ENCODE measurements around the gene KCNK18. TPM values are rescaled to one million over a fixed set of nuclear protein-coding genes. Genes with fewer than 3 reads are reported as not detected.
A peak's percentile ranks its signal among the peaks of the same experiment; 100 is the strongest.

Gene KCNK18
- total and polyA plus RNA-seq, 9 donors = not detected

DNA sequence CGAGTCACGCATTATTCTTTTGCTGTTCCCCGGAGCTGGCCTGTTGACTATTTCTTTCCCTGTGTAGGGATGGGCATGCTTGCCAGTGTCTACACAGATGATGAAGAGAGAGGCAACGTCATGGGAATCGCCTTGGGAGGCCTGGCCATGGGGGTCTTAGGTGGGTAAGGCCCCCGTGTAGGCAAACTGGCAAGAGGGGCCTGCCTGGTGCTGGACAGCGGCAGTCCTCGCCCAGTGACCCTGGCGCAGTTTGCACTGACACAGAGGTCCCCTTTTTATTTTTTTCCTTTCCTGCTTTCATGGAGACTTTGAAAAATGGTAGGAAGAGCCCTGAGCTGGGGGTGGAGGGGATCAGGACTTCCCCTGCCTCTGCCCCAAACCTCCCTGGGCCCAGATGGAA is 57.0 kb downstream of the KCNK18 start:
- Histone ChIP-seq H3K4me3 (no peak overlapping the region), H3K4me1 (ENCODE audit: insufficient read depth) (peaks cover 3% of the 10 kb centered on the region), H3K27ac (no peak overlapping the region), H3K36me3 (no peaks in the 10 kb centered on the region), H3K9me3 (no peaks in the 10 kb centered on the region), H3K27me3 (no peaks in the 10 kb centered on the region)
- intact Hi-C loops (cut with DNase I) = no loop called here
- 82 to 83% (median 83%) methylated on average over 9 of the region's 9 CpGs for WGBS, 3 donors
- TF ChIP-seq POLR2A (IDR thresholded peaks at IDR 0.05) = no peak
- TF ChIP-seq CTCF (IDR thresholded peaks at IDR 0.05) = no peak
- no peak for TF ChIP-seq EP300 (IDR thresholded peaks at IDR 0.05)
- no peak for DNase-seq

DNA sequence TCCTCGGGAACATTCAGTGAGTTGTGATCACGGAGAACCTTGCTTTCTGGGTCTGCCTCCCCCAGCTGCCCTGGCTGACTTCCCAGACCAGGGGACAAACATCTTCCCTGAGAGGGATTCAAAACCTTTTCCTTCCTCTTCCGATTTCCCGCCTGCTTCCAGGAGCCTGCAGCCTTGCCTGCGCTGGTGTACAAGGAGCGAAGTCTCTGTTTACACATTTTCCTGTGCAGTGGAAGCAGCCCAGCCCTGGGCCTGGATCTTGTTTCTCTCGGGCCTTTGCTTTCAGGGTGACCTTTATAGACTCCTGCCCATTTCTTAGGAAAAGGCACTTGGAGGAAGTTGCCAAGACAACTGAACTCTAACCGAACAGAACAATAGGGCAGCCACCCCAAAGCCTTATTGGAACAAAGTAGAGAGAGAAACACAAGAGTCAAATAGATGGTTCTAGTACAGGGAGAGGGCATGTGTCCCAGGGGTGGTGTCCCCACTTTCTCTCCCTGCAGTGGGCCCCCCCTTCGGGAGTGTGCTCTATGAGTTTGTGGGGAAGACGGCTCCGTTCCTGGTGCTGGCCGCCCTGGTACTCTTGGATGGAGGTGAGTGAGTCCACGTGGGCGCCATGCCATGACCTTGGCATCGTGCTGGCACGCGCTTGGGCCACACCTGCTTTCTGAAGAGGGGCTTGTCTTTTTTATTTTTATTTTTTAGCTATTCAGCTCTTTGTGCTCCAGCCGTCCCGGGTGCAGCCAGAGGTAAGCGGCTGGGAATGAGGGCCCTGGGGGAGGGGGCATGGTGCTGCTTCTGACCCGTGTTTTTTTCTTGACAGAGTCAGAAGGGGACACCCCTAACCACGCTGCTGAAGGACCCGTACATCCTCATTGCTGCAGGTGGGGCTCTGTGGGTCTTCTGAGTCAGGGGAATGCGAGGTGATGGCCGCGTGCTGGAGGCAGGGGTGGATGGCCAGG is 57.8 kb downstream of the KCNK18 start:
- 68 to 77% (median 69%) methylated on average over 26 of the region's 26 CpGs for WGBS, 3 donors
- no peak for TF ChIP-seq CTCF (IDR thresholded peaks at IDR 0.05)
- TF ChIP-seq EP300 (IDR thresholded peaks at IDR 0.05) = no peak
- no peak for TF ChIP-seq POLR2A (IDR thresholded peaks at IDR 0.05)
- Histone ChIP-seq H3K4me1 (ENCODE audit: insufficient read depth) (peaks cover 3% of the 10 kb centered on the region), H3K27me3 (no peaks in the 10 kb centered on the region), H3K36me3 (no peaks in the 10 kb centered on the region), H3K27ac (no peak overlapping the region), H3K9me3 (no peaks in the 10 kb centered on the region), H3K4me3 (no peak overlapping the region)
- intact Hi-C loops (cut with DNase I) = no loop called here
- DNase-seq = peak in 2 of 5 donors; percentile 45 to 72

- no peak for DNase-seq
- Histone ChIP-seq H3K4me3 (no peak overlapping the region), H3K4me1 (ENCODE audit: insufficient read depth) (peaks cover 8% of the 10 kb centered on the region), H3K27me3 (no peaks in the 10 kb centered on the region), H3K36me3 (no peaks in the 10 kb centered on the region), H3K9me3 (no peaks in the 10 kb centered on the region), H3K27ac (no peak overlapping the region)
- TF ChIP-seq POLR2A (IDR thresholded peaks at IDR 0.05) = no peak
- TF ChIP-seq CTCF (IDR thresholded peaks at IDR 0.05) = no peak
- no peak for TF ChIP-seq EP300 (IDR thresholded peaks at IDR 0.05)
- intact Hi-C loops (cut with DNase I) = no loop called here
- 88 to 92% (median 90%) methylated on average over 9 of the region's 9 CpGs for WGBS, 3 donors
These were observed 58.7 kb downstream of the KCNK18 start for GRCh38 chr10:117255835-117256460.

- no peak overlapping the region for H3K27ac ChIP-seq
- H3K36me3 ChIP-seq = no peaks in the 10 kb centered on the region
- no peaks in the 10 kb centered on the region for H3K9me3 ChIP-seq
- no peak for DNase-seq
- H3K4me1 ChIP-seq (ENCODE audit: insufficient read depth) = peaks cover 13% of the 10 kb centered on the region
- WGBS, 3 donors = 84 to 92% (median 91%) methylated on average over 10 of the region's 10 CpGs
- no peak overlapping the region for H3K4me3 ChIP-seq
- no peak for TF ChIP-seq EP300 (IDR thresholded peaks at IDR 0.05)
- TF ChIP-seq CTCF (IDR thresholded peaks at IDR 0.05) = no peak
- TF ChIP-seq POLR2A (IDR thresholded peaks at IDR 0.05) = no peak
- intact Hi-C loops (cut with DNase I) = no loop called here
- H3K27me3 ChIP-seq = no peaks in the 10 kb centered on the region
These were observed 59.6 kb downstream of the KCNK18 start for GRCh38 chr10:117256910-117257309.
